Left lobe of liver (tissue), 2 donors: ENCODE measurements around the gene PRDM2. TPM values are rescaled to one million over a fixed set of nuclear protein-coding genes. Genes with fewer than 3 reads are reported as not detected.

ENCODE experiments used
- ATAC-seq: fragments of 200-7000 bp; cut with Tn5 transposase; one replicate; pipeline ENCODE4 v1.9.1; 2020; ENCODE audit warnings: mild to moderate bottlenecking, moderate library complexity
- DNase-seq: peaks from one replicate; pipeline ENCODE4 v3.0.0-alpha.2; 2020; ENCODE audit warnings: low spot score
- total RNA-seq: library from RNA; stranded (reverse); gene quantifications from one replicate; pipeline ENCODE4 v1.2.1, GENCODE V29; 2021
- donor health status: DM: no; HTN: no; CAD: no; lungs with moderate emphysema.
- donor health status: DM: no; HTN: yes; CAD: no.

PRDM2 gene
- total RNA-seq, 1 donor from 2014 or later: 11.7 TPM

GRCh38 chr1:13730751-13731482 is 30.9 kb downstream of the PRDM2 start:
- no peak for DNase-seq
- peak; percentile 33 for ATAC-seq

- DNase-seq: no peak
- ATAC-seq: no peak
Observed at GRCh38 chr1:13731897-13732296, 31.9 kb downstream of the PRDM2 start.

- DNase-seq: no peak
- ATAC-seq: no peak
Observed at GRCh38 chr1:13732971-13733667, 33.1 kb downstream of the PRDM2 start.

- no peak for DNase-seq
- ATAC-seq: no peak
Observed at GRCh38 chr1:13733711-13734110, 33.7 kb downstream of the PRDM2 start.

- ATAC-seq (no peak), DNase-seq (no peak)
Observed at GRCh38 chr1:13735168-13735930, 35.4 kb downstream of the PRDM2 start.

- DNase-seq: no peak
- ATAC-seq: no peak
Observed at GRCh38 chr1:13737398-13737797, 37.4 kb downstream of the PRDM2 start.

GRCh38 chr1:13746342-13746741 is 46.4 kb downstream of the PRDM2 start:
- DNase-seq (no peak), ATAC-seq (no peak)

- ATAC-seq (peak; percentile 94), DNase-seq (peak; percentile 98)
Observed at GRCh38 chr1:13748610-13749505, 48.9 kb downstream of the PRDM2 start.

GRCh38 chr1:13749543-13750341 is 49.8 kb downstream of the PRDM2 start:
- peak; percentile 75 for DNase-seq
- peak; percentile 65 for ATAC-seq

- DNase-seq (no peak), ATAC-seq (no peak)
Observed at GRCh38 chr1:13751458-13751871, 51.5 kb downstream of the PRDM2 start.

GRCh38 chr1:13751985-13752384 is 52.0 kb downstream of the PRDM2 start:
- DNase-seq (no peak), ATAC-seq (no peak)

GRCh38 chr1:13752852-13753251 is 52.9 kb downstream of the PRDM2 start:
- ATAC-seq: no peak
- no peak for DNase-seq

GRCh38 chr1:13753636-13754402 is 53.8 kb downstream of the PRDM2 start:
- no peak for ATAC-seq
- no peak for DNase-seq

- DNase-seq (no peak), ATAC-seq (no peak)
Observed at GRCh38 chr1:13754510-13755103, 54.6 kb downstream of the PRDM2 start.

GRCh38 chr1:13756557-13757315 is 56.7 kb downstream of the PRDM2 start:
- no peak for ATAC-seq
- DNase-seq: no peak

GRCh38 chr1:13757693-13758092 is 57.7 kb downstream of the PRDM2 start:
- ATAC-seq (no peak), DNase-seq (no peak)

- ATAC-seq (no peak), DNase-seq (no peak)
Observed at GRCh38 chr1:13759072-13759471, 59.1 kb downstream of the PRDM2 start.

- ATAC-seq (no peak), DNase-seq (no peak)
Observed at GRCh38 chr1:13760340-13760739, 60.4 kb downstream of the PRDM2 start.
